Measurements from ENCODE around the gene ZNF578. TPM values are rescaled to one million over a fixed set of nuclear protein-coding genes. Genes with fewer than 3 reads are reported as not detected.

The ZNF578 gene
- total and polyA plus RNA-seq, 9 of the 15 experiments (the other 6 are each of a cell fraction or from before 2014, with no cell fraction given) = 0.05 to 0.29 (median 0.15) TPM

DNA sequence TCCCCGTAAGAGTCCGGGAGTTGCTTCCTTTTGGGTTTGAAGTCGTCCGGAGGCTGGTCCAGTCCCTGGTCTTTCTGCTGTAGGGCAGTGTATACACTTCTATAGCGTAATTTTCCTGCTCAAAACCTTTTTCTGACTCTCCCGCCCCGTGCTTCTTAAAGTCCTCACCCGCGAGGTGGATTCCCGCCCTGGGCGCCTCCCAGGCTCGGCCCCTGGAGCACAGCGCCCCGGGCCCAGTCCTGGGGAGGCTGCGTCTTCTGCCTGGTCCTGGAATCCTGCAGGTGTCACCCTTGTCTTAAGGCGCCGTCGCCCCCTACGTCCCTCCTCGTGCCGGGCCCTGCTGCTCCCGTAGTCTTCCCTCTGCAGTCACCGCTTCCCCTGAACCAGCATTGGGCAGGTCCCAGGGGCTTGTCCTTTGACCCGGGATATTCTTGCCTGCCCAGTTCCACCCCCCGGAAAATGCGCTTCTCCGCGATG, 39.7 kb downstream of the ZNF578 start (continued):
- TF ChIP-seq, protein P1, sequence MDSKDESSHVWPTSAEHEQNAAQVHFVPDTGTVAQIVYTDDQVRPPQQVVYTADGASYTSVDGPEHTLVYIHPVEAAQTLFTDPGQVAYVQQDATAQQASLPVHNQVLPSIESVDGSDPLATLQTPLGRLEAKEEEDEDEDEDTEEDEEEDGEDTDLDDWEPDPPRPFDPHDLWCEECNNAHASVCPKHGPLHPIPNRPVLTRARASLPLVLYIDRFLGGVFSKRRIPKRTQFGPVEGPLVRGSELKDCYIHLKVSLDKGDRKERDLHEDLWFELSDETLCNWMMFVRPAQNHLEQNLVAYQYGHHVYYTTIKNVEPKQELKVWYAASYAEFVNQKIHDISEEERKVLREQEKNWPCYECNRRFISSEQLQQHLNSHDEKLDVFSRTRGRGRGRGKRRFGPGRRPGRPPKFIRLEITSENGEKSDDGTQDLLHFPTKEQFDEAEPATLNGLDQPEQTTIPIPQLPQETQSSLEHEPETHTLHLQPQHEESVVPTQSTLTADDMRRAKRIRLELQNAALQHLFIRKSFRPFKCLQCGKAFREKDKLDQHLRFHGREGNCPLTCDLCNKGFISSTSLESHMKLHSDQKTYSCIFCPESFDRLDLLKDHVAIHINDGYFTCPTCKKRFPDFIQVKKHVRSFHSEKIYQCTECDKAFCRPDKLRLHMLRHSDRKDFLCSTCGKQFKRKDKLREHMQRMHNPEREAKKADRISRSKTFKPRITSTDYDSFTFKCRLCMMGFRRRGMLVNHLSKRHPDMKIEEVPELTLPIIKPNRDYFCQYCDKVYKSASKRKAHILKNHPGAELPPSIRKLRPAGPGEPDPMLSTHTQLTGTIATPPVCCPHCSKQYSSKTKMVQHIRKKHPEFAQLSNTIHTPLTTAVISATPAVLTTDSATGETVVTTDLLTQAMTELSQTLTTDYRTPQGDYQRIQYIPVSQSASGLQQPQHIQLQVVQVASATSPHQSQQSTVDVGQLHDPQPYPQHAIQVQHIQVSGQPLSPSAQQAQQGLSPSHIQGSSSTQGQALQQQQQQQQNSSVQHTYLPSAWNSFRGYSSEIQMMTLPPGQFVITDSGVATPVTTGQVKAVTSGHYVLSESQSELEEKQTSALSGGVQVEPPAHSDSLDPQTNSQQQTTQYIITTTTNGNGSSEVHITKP (IDR thresholded peaks at IDR 0.05; ENCODE audit: partially characterized antibody) = peak; percentile 7
- TF ChIP-seq, protein P2, sequence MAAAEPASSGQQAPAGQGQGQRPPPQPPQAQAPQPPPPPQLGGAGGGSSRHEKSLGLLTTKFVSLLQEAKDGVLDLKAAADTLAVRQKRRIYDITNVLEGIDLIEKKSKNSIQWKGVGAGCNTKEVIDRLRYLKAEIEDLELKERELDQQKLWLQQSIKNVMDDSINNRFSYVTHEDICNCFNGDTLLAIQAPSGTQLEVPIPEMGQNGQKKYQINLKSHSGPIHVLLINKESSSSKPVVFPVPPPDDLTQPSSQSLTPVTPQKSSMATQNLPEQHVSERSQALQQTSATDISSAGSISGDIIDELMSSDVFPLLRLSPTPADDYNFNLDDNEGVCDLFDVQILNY (CRISPR knock-in tag; IDR thresholded peaks at IDR 0.05) = no peak
- TF ChIP-seq L3MBTL2 (IDR thresholded peaks at IDR 0.05) = 0 out of 2 replicates have a peak, but pooled peaks have one; percentile 23
- TF ChIP-seq RAD21 (CRISPR knock-in tag; conservative IDR thresholded peaks at IDR 0.05 in 1 of 2, IDR thresholded peaks at IDR 0.05 in 1 of 2) = peak in 1 of 2 experiments; percentile 45; a peak in 2 of 4 replicates
- no peak for TF ChIP-seq HDAC3 (IDR thresholded peaks at IDR 0.05; ENCODE audit: borderline replicate concordance, partially characterized antibody)
- TF ChIP-seq, protein P3, sequence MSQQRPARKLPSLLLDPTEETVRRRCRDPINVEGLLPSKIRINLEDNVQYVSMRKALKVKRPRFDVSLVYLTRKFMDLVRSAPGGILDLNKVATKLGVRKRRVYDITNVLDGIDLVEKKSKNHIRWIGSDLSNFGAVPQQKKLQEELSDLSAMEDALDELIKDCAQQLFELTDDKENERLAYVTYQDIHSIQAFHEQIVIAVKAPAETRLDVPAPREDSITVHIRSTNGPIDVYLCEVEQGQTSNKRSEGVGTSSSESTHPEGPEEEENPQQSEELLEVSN (IDR thresholded peaks at IDR 0.05; ENCODE audit: borderline replicate concordance in 1 of 2, extremely low read depth in 1 of 2, insufficient read depth in 1 of 2, insufficient read length in 1 of 2, low read depth in 1 of 2, low read length in 1 of 2, poor library complexity in 1 of 2, severe bottlenecking in 1 of 2) = peak in 1 of 2 experiments; percentile 77
- TF ChIP-seq TOE1 (IDR thresholded peaks at IDR 0.05; ENCODE audit: borderline replicate concordance) = no peak
- no peak for TF ChIP-seq TOE1 (CRISPR knock-in tag; IDR thresholded peaks at IDR 0.05; ENCODE audit: borderline replicate concordance, low read depth)
